Loucy (cell line): ENCODE measurements around the gene CELSR1.

Experiments
- EZH2phosphoT487 ChIP-seq: fragments of 200-600 bp; IDR thresholded peaks from 2 replicates; pipeline ENCODE4 v1.6.1; 2018; ENCODE audit warnings: antibody characterized with exemption, mild to moderate bottlenecking, moderate library complexity, borderline replicate concordance
- TF ChIP-seq, protein P1 (sequence below): fragments of 200-600 bp; sonication (generic); conservative IDR thresholded peaks from 2 replicates; pipeline ENCODE4 v1.5.1; 2014; ENCODE audit warnings: mild to moderate bottlenecking, antibody characterized with exemption, low read length

GRCh38 chr22:46417769-46418168, 119.7 kb downstream of the CELSR1 start:
- TF ChIP-seq, protein P1, sequence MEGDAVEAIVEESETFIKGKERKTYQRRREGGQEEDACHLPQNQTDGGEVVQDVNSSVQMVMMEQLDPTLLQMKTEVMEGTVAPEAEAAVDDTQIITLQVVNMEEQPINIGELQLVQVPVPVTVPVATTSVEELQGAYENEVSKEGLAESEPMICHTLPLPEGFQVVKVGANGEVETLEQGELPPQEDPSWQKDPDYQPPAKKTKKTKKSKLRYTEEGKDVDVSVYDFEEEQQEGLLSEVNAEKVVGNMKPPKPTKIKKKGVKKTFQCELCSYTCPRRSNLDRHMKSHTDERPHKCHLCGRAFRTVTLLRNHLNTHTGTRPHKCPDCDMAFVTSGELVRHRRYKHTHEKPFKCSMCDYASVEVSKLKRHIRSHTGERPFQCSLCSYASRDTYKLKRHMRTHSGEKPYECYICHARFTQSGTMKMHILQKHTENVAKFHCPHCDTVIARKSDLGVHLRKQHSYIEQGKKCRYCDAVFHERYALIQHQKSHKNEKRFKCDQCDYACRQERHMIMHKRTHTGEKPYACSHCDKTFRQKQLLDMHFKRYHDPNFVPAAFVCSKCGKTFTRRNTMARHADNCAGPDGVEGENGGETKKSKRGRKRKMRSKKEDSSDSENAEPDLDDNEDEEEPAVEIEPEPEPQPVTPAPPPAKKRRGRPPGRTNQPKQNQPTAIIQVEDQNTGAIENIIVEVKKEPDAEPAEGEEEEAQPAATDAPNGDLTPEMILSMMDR = no peak
- no peak for TF ChIP-seq EZH2phosphoT487
